Measurements from ENCODE around the gene MIA. TPM values are rescaled to one million over a fixed set of nuclear protein-coding genes. Genes with fewer than 3 reads are reported as not detected.
"Not testable (repeated sequence)": the region's sequence is repeated elsewhere in the genome, so short reads cannot be mapped to it uniquely, and the experiment has no call there.

MIA gene
- total RNA-seq, 1 donor from 2014 or later, result 14.9 TPM

- peak; percentile 100 for DNase-seq (ENCODE audit: low spot score)
Measured at GRCh38 chr19:40777937-40778705, 2.8 kb downstream of the MIA start, which contains the start of gene RAB4B. TSS of gene RAB4B (plus strand) at chr19:40778247. CDS start at chr19:40778376, 129 bp downstream.

- peak; percentile 32 for DNase-seq (ENCODE audit: low spot score)
Measured at GRCh38 chr19:40778706-40779284, 3.5 kb downstream of the MIA start.

GRCh38 chr19:40780582-40780981 is 5.3 kb downstream of the MIA start:
- DNase-seq (ENCODE audit: low spot score), result no peak

GRCh38 chr19:40781140-40781539 is 5.8 kb downstream of the MIA start:
- DNase-seq (ENCODE audit: low spot score), result no peak

- no peak for DNase-seq (ENCODE audit: low spot score)
Measured at GRCh38 chr19:40783711-40784110, 8.4 kb downstream of the MIA start.

- not testable (repeated sequence) for DNase-seq (ENCODE audit: low spot score)
Measured at GRCh38 chr19:40784146-40784545, 8.8 kb downstream of the MIA start.

GRCh38 chr19:40785526-40785925 is 10.2 kb downstream of the MIA start:
- no peak for DNase-seq (ENCODE audit: low spot score)

- no peak for DNase-seq (ENCODE audit: low spot score)
Measured at GRCh38 chr19:40786060-40787037, 11.0 kb downstream of the MIA start.

- no peak for DNase-seq (ENCODE audit: low spot score)
Measured at GRCh38 chr19:40791349-40791748, 16.0 kb downstream of the MIA start.

- DNase-seq (ENCODE audit: low spot score), result no peak
Measured at GRCh38 chr19:40791996-40792395, 16.7 kb downstream of the MIA start.

- no peak for DNase-seq (ENCODE audit: low spot score)
Measured at GRCh38 chr19:40797166-40797962, 22.0 kb downstream of the MIA start.

- DNase-seq (ENCODE audit: low spot score), result peak; percentile 74
Measured at GRCh38 chr19:40797963-40798682, 22.8 kb downstream of the MIA start.

GRCh38 chr19:40798683-40799557 is 23.6 kb downstream of the MIA start, which contains the start of gene EGLN2:
TSS of gene EGLN2 (plus strand) at chr19:40799191. CDS start at chr19:40800573, 1,382 bp downstream.
- peak; percentile 100 for DNase-seq (ENCODE audit: low spot score)

- peak; percentile 56 for DNase-seq (ENCODE audit: low spot score)
Measured at GRCh38 chr19:40799558-40800338, 24.4 kb downstream of the MIA start.

GRCh38 chr19:40800339-40800996 is 25.1 kb downstream of the MIA start:
- DNase-seq (ENCODE audit: low spot score), result no peak

GRCh38 chr19:40800997-40801377 is 25.7 kb downstream of the MIA start:
- no peak for DNase-seq (ENCODE audit: low spot score)

- no peak for DNase-seq (ENCODE audit: low spot score)
Measured at GRCh38 chr19:40801426-40802299, 26.3 kb downstream of the MIA start.
